ENCODE data around the gene RBBP8.

RBBP8 gene

GRCh38 chr18:22974001-22974400 is 40.9 kb downstream of the RBBP8 start:
- TF ChIP-seq ZBTB7A (IDR thresholded peaks at IDR 0.05; ENCODE audit: low read depth) (no peak), TCF12 (IDR thresholded peaks at IDR 0.05; ENCODE audit: low read depth) (no peak), EP300 (IDR thresholded peaks at IDR 0.05; ENCODE audit: borderline replicate concordance) (no peak), YY1 (IDR thresholded peaks at IDR 0.05; ENCODE audit: low read depth) (no peak), TAF1 (IDR thresholded peaks at IDR 0.05; ENCODE audit: low read depth) (no peak), RAD21 (IDR thresholded peaks at IDR 0.05; ENCODE audit: low read depth) (no peak), CREB1 (IDR thresholded peaks at IDR 0.05; ENCODE audit: low read depth) (no peak), EGR1 (IDR thresholded peaks at IDR 0.05) (no peak), CEBPB (IDR thresholded peaks at IDR 0.05) (no peak), USF1 (IDR thresholded peaks at IDR 0.05) (no peak), TEAD4 (IDR thresholded peaks at IDR 0.05) (no peak)

GRCh38 chr18:22974707-22975106 is 41.6 kb downstream of the RBBP8 start:
- TF ChIP-seq ZBTB7A (IDR thresholded peaks at IDR 0.05; ENCODE audit: low read depth) (no peak), EP300 (IDR thresholded peaks at IDR 0.05; ENCODE audit: borderline replicate concordance) (no peak), CEBPB (IDR thresholded peaks at IDR 0.05) (no peak)

- TF ChIP-seq NFIC (IDR thresholded peaks at IDR 0.05) (no peak), REST (IDR thresholded peaks at IDR 0.05; ENCODE audit: low read depth) (no peak), CREB1 (IDR thresholded peaks at IDR 0.05; ENCODE audit: low read depth) (no peak), MAX (IDR thresholded peaks at IDR 0.05) (no peak), USF1 (IDR thresholded peaks at IDR 0.05) (no peak), YY1 (IDR thresholded peaks at IDR 0.05; ENCODE audit: low read depth) (no peak), TCF12 (IDR thresholded peaks at IDR 0.05; ENCODE audit: low read depth) (no peak), CEBPB (IDR thresholded peaks at IDR 0.05) (no peak), FOXM1 (IDR thresholded peaks at IDR 0.05; ENCODE audit: borderline replicate concordance, low read depth) (no peak), TAF1 (IDR thresholded peaks at IDR 0.05; ENCODE audit: low read depth) (no peak), EGR1 (IDR thresholded peaks at IDR 0.05) (no peak), RAD21 (IDR thresholded peaks at IDR 0.05; ENCODE audit: low read depth) (no peak), TEAD4 (IDR thresholded peaks at IDR 0.05) (no peak), ZBTB7A (IDR thresholded peaks at IDR 0.05; ENCODE audit: low read depth) (no peak), EP300 (IDR thresholded peaks at IDR 0.05; ENCODE audit: borderline replicate concordance) (no peak)
Measured at GRCh38 chr18:22975508-22975907, 42.4 kb downstream of the RBBP8 start.

GRCh38 chr18:22977847-22978701 is 44.9 kb downstream of the RBBP8 start:
- no peak for TF ChIP-seq ZBTB7A (IDR thresholded peaks at IDR 0.05; ENCODE audit: low read depth)
- TF ChIP-seq TAF1 (IDR thresholded peaks at IDR 0.05; ENCODE audit: low read depth), result no peak
- TF ChIP-seq TCF12 (IDR thresholded peaks at IDR 0.05; ENCODE audit: low read depth), result no peak
- TF ChIP-seq NFIC (IDR thresholded peaks at IDR 0.05), result peak; percentile 59; the same call in 1 of the 2 replicates
- TF ChIP-seq CREB1 (IDR thresholded peaks at IDR 0.05; ENCODE audit: low read depth), result no peak; the same call in 1 of the 2 replicates
- TF ChIP-seq FOXM1 (IDR thresholded peaks at IDR 0.05; ENCODE audit: borderline replicate concordance, low read depth), result peak; percentile 43; the same call in 1 of the 2 replicates
- no peak for TF ChIP-seq REST (IDR thresholded peaks at IDR 0.05; ENCODE audit: low read depth)
- TF ChIP-seq YY1 (IDR thresholded peaks at IDR 0.05; ENCODE audit: low read depth), result no peak
- TF ChIP-seq CEBPB (IDR thresholded peaks at IDR 0.05), result no peak
- peak; percentile 15; the same call in 1 of the 2 replicates for TF ChIP-seq TEAD4 (IDR thresholded peaks at IDR 0.05)
- TF ChIP-seq MAX (IDR thresholded peaks at IDR 0.05), result no peak
- TF ChIP-seq EGR1 (IDR thresholded peaks at IDR 0.05), result no peak
- TF ChIP-seq EP300 (IDR thresholded peaks at IDR 0.05; ENCODE audit: borderline replicate concordance), result peak; percentile 67; the same call in 1 of the 2 replicates
- TF ChIP-seq RAD21 (IDR thresholded peaks at IDR 0.05; ENCODE audit: low read depth), result no peak
- TF ChIP-seq USF1 (IDR thresholded peaks at IDR 0.05), result no peak

- no peak for TF ChIP-seq FOXM1 (IDR thresholded peaks at IDR 0.05; ENCODE audit: borderline replicate concordance, low read depth)
- no peak for TF ChIP-seq REST (IDR thresholded peaks at IDR 0.05; ENCODE audit: low read depth)
- no peak for TF ChIP-seq TEAD4 (IDR thresholded peaks at IDR 0.05)
- no peak for TF ChIP-seq CREB1 (IDR thresholded peaks at IDR 0.05; ENCODE audit: low read depth)
- no peak for TF ChIP-seq EP300 (IDR thresholded peaks at IDR 0.05; ENCODE audit: borderline replicate concordance)
- no peak for TF ChIP-seq EGR1 (IDR thresholded peaks at IDR 0.05)
- no peak for TF ChIP-seq CEBPB (IDR thresholded peaks at IDR 0.05)
- no peak for TF ChIP-seq TCF12 (IDR thresholded peaks at IDR 0.05; ENCODE audit: low read depth)
- TF ChIP-seq YY1 (IDR thresholded peaks at IDR 0.05; ENCODE audit: low read depth), result no peak
- no peak for TF ChIP-seq ZBTB7A (IDR thresholded peaks at IDR 0.05; ENCODE audit: low read depth)
- no peak for TF ChIP-seq TAF1 (IDR thresholded peaks at IDR 0.05; ENCODE audit: low read depth)
- no peak for TF ChIP-seq USF1 (IDR thresholded peaks at IDR 0.05)
- TF ChIP-seq MAX (IDR thresholded peaks at IDR 0.05), result no peak
- no peak for TF ChIP-seq NFIC (IDR thresholded peaks at IDR 0.05)
- no peak for TF ChIP-seq RAD21 (IDR thresholded peaks at IDR 0.05; ENCODE audit: low read depth)
Measured at GRCh38 chr18:22980394-22980793, 47.3 kb downstream of the RBBP8 start.
